GM12878 (cell line): ENCODE measurements around the gene C4BPB.

Experiments used
- BCL11A ChIP-seq: IDR thresholded peaks from 2 replicates; pipeline ENCODE4 v1.6.1; 2011; ENCODE audit warnings: low read depth, low read length
- HDAC2 ChIP-seq: fragments of 200-600 bp; sonication (generic); IDR thresholded peaks from 2 replicates; pipeline ENCODE4 v1.6.1; 2017
- MXI1 ChIP-seq: fragments of 150-350 bp; IDR thresholded peaks from 2 replicates; pipeline ENCODE4 v1.6.1; 2011; ENCODE audit warnings: low read depth, mild to moderate bottlenecking, inconsistent platforms, low read length, improper control_type of control experiment
- ZSCAN29 ChIP-seq: fragments of 450-650 bp; IDR thresholded peaks from 2 replicates; pipeline ENCODE4 v1.6.1; 2017; ENCODE audit warnings: mild to moderate bottlenecking, moderate library complexity
- TF ChIP-seq, protein P1 (sequence below): IDR thresholded peaks from 2 replicates; pipeline ENCODE4 v1.6.1; 2011; ENCODE audit warnings: borderline replicate concordance, low read depth, mild to moderate bottlenecking, moderate library complexity, mixed read lengths, low read length; ENCODE audit not compliant: insufficient read depth; ENCODE audit errors: extremely low read length
- TF ChIP-seq, protein P2 (sequence below), 3 experiments: IDR thresholded peaks in 2 of 3; conservative IDR thresholded peaks in 1 of 3; 2 replicates each; pipeline ENCODE4 v1.5.1; 2011; ENCODE audit warnings: low read depth in 3 of 3, low read length in 3 of 3, mild to moderate bottlenecking in 3 of 3, control low read depth in 2 of 3, moderate library complexity in 2 of 3, inconsistent platforms in 1 of 3, mixed read lengths in 1 of 3; ENCODE audit not compliant: control insufficient read depth in 2 of 3, insufficient read depth in 1 of 3; ENCODE audit errors: extremely low read depth in 1 of 3
- TF ChIP-seq, protein P3 (sequence below): IDR thresholded peaks from 2 replicates; pipeline ENCODE4 v1.6.1; 2011; ENCODE audit warnings: mild to moderate bottlenecking, low read depth, low read length, moderate library complexity; ENCODE audit not compliant: insufficient replicate concordance

DNA sequence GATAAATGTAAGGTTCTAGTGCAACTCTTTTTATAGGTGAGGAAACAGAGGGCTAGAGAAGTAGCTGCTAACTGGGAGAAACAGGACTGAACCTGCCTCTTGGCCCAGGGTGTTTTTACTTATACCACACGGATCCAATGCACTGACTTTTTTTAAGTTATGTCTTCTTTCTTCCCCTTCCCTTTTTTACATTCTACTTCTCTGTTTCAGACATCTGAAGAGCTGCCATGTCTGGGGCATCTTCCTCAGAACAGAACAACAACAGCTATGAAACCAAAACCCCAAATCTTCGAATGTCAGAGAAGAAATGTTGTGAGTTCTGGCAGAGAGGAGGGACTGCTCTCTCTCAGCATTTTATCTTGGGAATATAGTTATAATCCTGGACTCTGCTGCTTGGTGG, 34.2 kb upstream of the C4BPB start:
- TF ChIP-seq, protein P1, sequence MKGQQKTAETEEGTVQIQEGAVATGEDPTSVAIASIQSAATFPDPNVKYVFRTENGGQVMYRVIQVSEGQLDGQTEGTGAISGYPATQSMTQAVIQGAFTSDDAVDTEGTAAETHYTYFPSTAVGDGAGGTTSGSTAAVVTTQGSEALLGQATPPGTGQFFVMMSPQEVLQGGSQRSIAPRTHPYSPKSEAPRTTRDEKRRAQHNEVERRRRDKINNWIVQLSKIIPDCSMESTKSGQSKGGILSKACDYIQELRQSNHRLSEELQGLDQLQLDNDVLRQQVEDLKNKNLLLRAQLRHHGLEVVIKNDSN, result no peak
- TF ChIP-seq, protein P2, sequence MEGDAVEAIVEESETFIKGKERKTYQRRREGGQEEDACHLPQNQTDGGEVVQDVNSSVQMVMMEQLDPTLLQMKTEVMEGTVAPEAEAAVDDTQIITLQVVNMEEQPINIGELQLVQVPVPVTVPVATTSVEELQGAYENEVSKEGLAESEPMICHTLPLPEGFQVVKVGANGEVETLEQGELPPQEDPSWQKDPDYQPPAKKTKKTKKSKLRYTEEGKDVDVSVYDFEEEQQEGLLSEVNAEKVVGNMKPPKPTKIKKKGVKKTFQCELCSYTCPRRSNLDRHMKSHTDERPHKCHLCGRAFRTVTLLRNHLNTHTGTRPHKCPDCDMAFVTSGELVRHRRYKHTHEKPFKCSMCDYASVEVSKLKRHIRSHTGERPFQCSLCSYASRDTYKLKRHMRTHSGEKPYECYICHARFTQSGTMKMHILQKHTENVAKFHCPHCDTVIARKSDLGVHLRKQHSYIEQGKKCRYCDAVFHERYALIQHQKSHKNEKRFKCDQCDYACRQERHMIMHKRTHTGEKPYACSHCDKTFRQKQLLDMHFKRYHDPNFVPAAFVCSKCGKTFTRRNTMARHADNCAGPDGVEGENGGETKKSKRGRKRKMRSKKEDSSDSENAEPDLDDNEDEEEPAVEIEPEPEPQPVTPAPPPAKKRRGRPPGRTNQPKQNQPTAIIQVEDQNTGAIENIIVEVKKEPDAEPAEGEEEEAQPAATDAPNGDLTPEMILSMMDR (IDR thresholded peaks at IDR 0.05 in 2 of 3, conservative IDR thresholded peaks at IDR 0.05 in 1 of 3; ENCODE audit: control insufficient read depth in 2 of 3, extremely low read depth in 1 of 3, insufficient read depth in 1 of 3, low read depth in 3 of 3, low read length in 3 of 3), result no peak
- TF ChIP-seq MXI1 (no peak), ZSCAN29 (no peak), BCL11A (no peak), HDAC2 (no peak)
- TF ChIP-seq, protein P3, sequence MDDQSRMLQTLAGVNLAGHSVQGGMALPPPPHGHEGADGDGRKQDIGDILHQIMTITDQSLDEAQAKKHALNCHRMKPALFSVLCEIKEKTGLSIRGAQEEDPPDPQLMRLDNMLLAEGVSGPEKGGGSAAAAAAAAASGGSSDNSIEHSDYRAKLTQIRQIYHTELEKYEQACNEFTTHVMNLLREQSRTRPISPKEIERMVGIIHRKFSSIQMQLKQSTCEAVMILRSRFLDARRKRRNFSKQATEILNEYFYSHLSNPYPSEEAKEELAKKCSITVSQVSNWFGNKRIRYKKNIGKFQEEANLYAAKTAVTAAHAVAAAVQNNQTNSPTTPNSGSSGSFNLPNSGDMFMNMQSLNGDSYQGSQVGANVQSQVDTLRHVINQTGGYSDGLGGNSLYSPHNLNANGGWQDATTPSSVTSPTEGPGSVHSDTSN, result no peak
